ENCODE data around the gene ESYT3.
"Not testable (repeated sequence)": the region's sequence is repeated elsewhere in the genome, so short reads cannot be mapped to it uniquely, and the experiment has no call there.

The ESYT3 gene

GRCh38 chr3:138486580-138486979 lies 52.2 kb downstream of the ESYT3 start:
- DNase-seq (ENCODE audit: low spot score): not testable (repeated sequence)

GRCh38 chr3:138491971-138492370 lies 57.6 kb downstream of the ESYT3 start:
- no peak for DNase-seq (ENCODE audit: low spot score)

GRCh38 chr3:138492980-138493675 lies 58.7 kb downstream of the ESYT3 start:
- no peak for DNase-seq (ENCODE audit: low spot score)

- DNase-seq (ENCODE audit: low spot score): no peak
Observed at GRCh38 chr3:138493804-138494606, 59.6 kb downstream of the ESYT3 start.

- DNase-seq (ENCODE audit: low spot score): no peak
Observed at GRCh38 chr3:138494607-138494929, 60.2 kb downstream of the ESYT3 start.

- DNase-seq (ENCODE audit: low spot score): not testable (repeated sequence)
Observed at GRCh38 chr3:138495638-138496037, 61.2 kb downstream of the ESYT3 start.

GRCh38 chr3:138496436-138496835 lies 62.0 kb downstream of the ESYT3 start:
- no peak for DNase-seq (ENCODE audit: low spot score)

- DNase-seq (ENCODE audit: low spot score): no peak
Observed at GRCh38 chr3:138497021-138497420, 62.6 kb downstream of the ESYT3 start.

GRCh38 chr3:138497851-138498250 lies 63.4 kb downstream of the ESYT3 start:
- DNase-seq (ENCODE audit: low spot score): no peak

- DNase-seq (ENCODE audit: low spot score): no peak
Observed at GRCh38 chr3:138498991-138499390, 64.6 kb downstream of the ESYT3 start.

GRCh38 chr3:138507524-138507923 lies 73.1 kb downstream of the ESYT3 start:
- no peak for DNase-seq (ENCODE audit: low spot score)

- no peak for DNase-seq (ENCODE audit: low spot score)
Observed at GRCh38 chr3:138509586-138509985, 75.2 kb downstream of the ESYT3 start.

- no peak for DNase-seq (ENCODE audit: low spot score)
Observed at GRCh38 chr3:138511945-138512344, 77.5 kb downstream of the ESYT3 start.

GRCh38 chr3:138513090-138513843 lies 78.9 kb downstream of the ESYT3 start:
- DNase-seq (ENCODE audit: low spot score): no peak

GRCh38 chr3:138521445-138521844 lies 87.0 kb downstream of the ESYT3 start:
- DNase-seq (ENCODE audit: low spot score): not testable (repeated sequence)

All from SK-N-DZ (cell line).